SH-SY5Y (cell line): Measurements from ENCODE around the gene TAF9B.

Source experiments
- GATA2 ChIP-seq: IDR thresholded peaks from 2 replicates; pipeline ENCODE4 v1.6.1; 2011; ENCODE audit warnings: mild to moderate bottlenecking, low read depth, low read length
- GATA3 ChIP-seq: IDR thresholded peaks from 2 replicates; pipeline ENCODE4 v1.6.1; 2011; ENCODE audit warnings: low read depth, mild to moderate bottlenecking, low read length, moderate library complexity

- TF ChIP-seq GATA2: no peak
- TF ChIP-seq GATA3: no peak
Measured at GRCh38 chrX:78133238-78133960, 6.1 kb downstream of the TAF9B start.
